GM12891 (cell line): ENCODE data around the gene TMEM86A.

Experiments used
- PAX5 ChIP-seq: IDR thresholded peaks from 2 replicates; pipeline ENCODE4 v1.6.1; 2011; ENCODE audit warnings: low read length, moderate library complexity, mild to moderate bottlenecking; ENCODE audit not compliant: insufficient read depth, severe bottlenecking
- POLR2A ChIP-seq: IDR thresholded peaks from 2 replicates; pipeline ENCODE4 v1.6.1; 2011; ENCODE audit warnings: low read depth, low read length, control low read depth
- POLR2AphosphoS5 ChIP-seq: IDR thresholded peaks from 2 replicates; pipeline ENCODE4 v1.6.1; 2011; ENCODE audit warnings: low read depth, low read length, control low read depth
- SPI1 ChIP-seq: IDR thresholded peaks from 2 replicates; pipeline ENCODE4 v1.6.1; 2011; ENCODE audit warnings: low read depth, low read length, control low read depth
- TAF1 ChIP-seq: IDR thresholded peaks from 2 replicates; pipeline ENCODE4 v1.6.1; 2011; ENCODE audit warnings: low read depth, low read length, control low read depth

DNA sequence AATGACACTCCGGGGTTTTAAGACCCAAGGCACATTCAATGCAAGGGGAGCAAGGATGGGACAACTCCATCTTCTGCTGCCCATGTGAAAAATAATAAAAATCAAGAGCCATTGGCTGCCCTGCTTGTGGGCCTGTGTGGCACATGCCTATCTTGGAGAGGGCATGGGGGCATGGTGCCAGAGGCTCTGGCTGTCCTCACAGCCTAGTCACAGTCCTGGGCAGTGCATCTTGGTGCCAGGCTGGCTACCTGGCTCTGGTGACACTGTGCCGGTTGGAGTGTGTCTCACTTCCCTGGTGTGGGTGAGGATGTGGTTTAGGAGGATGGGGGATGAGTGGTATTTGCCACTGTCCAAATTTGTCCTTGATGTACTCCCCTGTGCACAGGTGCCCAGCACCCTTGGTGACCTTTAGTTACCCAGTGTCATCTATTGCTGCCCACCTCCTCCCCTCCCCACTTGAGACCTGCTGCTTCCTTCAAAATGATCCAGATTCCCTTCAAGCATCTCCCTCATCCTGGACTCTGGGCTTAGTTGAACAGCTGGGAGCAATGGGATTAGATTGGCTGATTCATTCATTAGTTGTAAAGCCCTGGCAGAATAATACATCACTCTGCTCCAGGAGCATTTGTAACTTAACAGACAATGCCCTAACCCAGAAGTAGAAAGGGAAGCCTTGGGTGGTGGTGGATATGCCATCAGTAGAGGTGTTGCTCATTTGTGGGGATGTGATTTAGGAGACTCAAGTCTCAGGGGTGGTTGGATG lies 4.6 kb downstream of the TMEM86A start:
- TF ChIP-seq POLR2A (no peak), POLR2AphosphoS5 (no peak), TAF1 (no peak), PAX5 (no peak), SPI1 (no peak)
